K562 (cell line): Measurements from ENCODE around the gene CCR9. TPM values are rescaled to one million over a fixed set of nuclear protein-coding genes. Genes with fewer than 3 reads are reported as not detected.

ENCODE experiments used
- CCNT2 ChIP-seq: IDR thresholded peaks from 2 replicates; pipeline ENCODE4 v1.6.1; 2011; ENCODE audit warnings: borderline replicate concordance, low read depth, mild to moderate bottlenecking, moderate library complexity, mixed read lengths, low read length; ENCODE audit not compliant: insufficient read length; ENCODE audit errors: extremely low read depth
- GATAD2A ChIP-seq: fragments of 450-650 bp; IDR thresholded peaks from 2 replicates; pipeline ENCODE4 v1.6.1; 2017
- HIVEP1 ChIP-seq: fragments of 250-450 bp; sonication (Bioruptor Pico); IDR thresholded peaks from 2 replicates; pipeline ENCODE4 v1.4.0; 2020; ENCODE audit warnings: mild to moderate bottlenecking
- IRF1 ChIP-seq: sonication (generic); formaldehyde crosslinking; IDR thresholded peaks from 2 replicates; pipeline ENCODE4 v1.8.0; 2022; ENCODE audit warnings: missing genetic modification reagents, mild to moderate bottlenecking, borderline replicate concordance
- LCOR ChIP-seq: sonication (generic); formaldehyde crosslinking; IDR thresholded peaks from 2 replicates; pipeline ENCODE4 v1.8.0; 2022; ENCODE audit warnings: mild to moderate bottlenecking, missing genetic modification reagents
- PHF8 ChIP-seq: fragments of 200-600 bp; sonication (generic); IDR thresholded peaks from 2 replicates; pipeline ENCODE4 v1.6.1; 2012; ENCODE audit warnings: mixed run types, mild to moderate bottlenecking, inconsistent platforms, low read length, moderate library complexity, borderline replicate concordance
- SMARCA4 ChIP-seq: fragments of 450-650 bp; IDR thresholded peaks from 2 replicates; pipeline ENCODE4 v1.6.1; 2016
- TRIM25 ChIP-seq: fragments of 450-650 bp; IDR thresholded peaks from 2 replicates; pipeline ENCODE4 v1.7.0; 2016; ENCODE audit warnings: borderline replicate concordance
- ZBTB11 ChIP-seq, 3 experiments: fragments of 200-800 bp in 1 of 3; fragments of 250-450 bp in 1 of 3; fragments of 450-650 bp in 1 of 3; sonication (Bioruptor Pico) in 1 of 3; sonication (Bioruptor generic) in 1 of 3; formaldehyde crosslinking in 1 of 3; IDR thresholded peaks; 2 replicates each; pipeline versions ENCODE4 v1.6.1 to v1.8.0; 2016 to 2022; ENCODE audit warnings: mild to moderate bottlenecking in 2 of 3, missing genetic modification characterization in 2 of 3, missing compliant biosample characterization in 1 of 3, moderate library complexity in 1 of 3
- ZKSCAN3 ChIP-seq: fragments of 250-450 bp; sonication (Bioruptor Pico); IDR thresholded peaks from 2 replicates; pipeline ENCODE4 v1.4.0; 2020
- ZNF57 ChIP-seq: fragments of 450-650 bp; formaldehyde crosslinking; IDR thresholded peaks from 2 replicates; pipeline ENCODE4 v1.4.0; 2020; ENCODE audit warnings: mild to moderate bottlenecking, moderate library complexity
- polyA plus RNA-seq, 8 experiments: library from polyadenylated mRNA; depleted of rRNA in 4 of 8; stranded (reverse) in 5 of 8; unstranded in 3 of 8; fragments of >200 nt; fragmentation: Nextera tagmentation in 2 of 8; fragmentation: Illumina TruSeq in 1 of 8; extraction: Ambion mirVana in 2 of 8; extraction: Trizol in 1 of 8; gene quantifications; 2 replicates each; pipeline versions ENCODE4 v1.2.1 to v1.2.3, GENCODE V29; 2011 to 2014; ENCODE audit warnings: inconsistent platforms in 1 of 8, missing spikeins in 1 of 8
- total RNA-seq, 7 experiments: library from RNA; depleted of rRNA in 6 of 7; stranded (reverse); fragments of >200 nt in 6 of 7; fragmentation: Illumina TruSeq in 2 of 7; extraction: Trizol in 2 of 7; gene quantifications; 2 replicates each; pipeline versions ENCODE4 v1.2.1 to v1.2.3, GENCODE V29; 2011 to 2021; ENCODE audit warnings: low replicate concordance in 1 of 7

The CCR9 gene
- total and polyA plus RNA-seq, 9 of the 15 experiments (the other 6 are each of a cell fraction or from before 2014, with no cell fraction given) = not detected

GRCh38 chr3:45939341-45939771 is 53.0 kb downstream of the CCR9 start (continued):
- TF ChIP-seq ZBTB11 (CRISPR knock-in tag; IDR thresholded peaks at IDR 0.05) (no peak), HIVEP1 (CRISPR knock-in tag) (no peak), SMARCA4 (no peak), TRIM25 (no peak), ZKSCAN3 (CRISPR knock-in tag) (no peak), IRF1 (no peak), LCOR (no peak), CCNT2 (no peak), ZNF57 (CRISPR knock-in tag) (no peak), GATAD2A (no peak), PHF8 (no peak)
